Measurements from ENCODE around the gene TESK2.
A peak's percentile ranks its signal among the peaks of the same experiment; 100 is the strongest.
"Not testable (repeated sequence)": the region's sequence is repeated elsewhere in the genome, so short reads cannot be mapped to it uniquely, and the experiment has no call there.

TESK2 gene

GRCh38 chr1:45490626-45491486, at the start of gene TESK2:
Gene TESK2, minus strand, starts transcription at chr1:45491163. Its CDS starts 33,378 bp downstream, at chr1:45457785.
- peak; percentile 99 for DNase-seq

GRCh38 chr1:45536886-45537285, 45.9 kb upstream of the TESK2 start:
- no peak for DNase-seq

GRCh38 chr1:45535988-45536766, 45.2 kb upstream of the TESK2 start:
- DNase-seq = no peak

GRCh38 chr1:45531873-45532272, 40.9 kb upstream of the TESK2 start:
- DNase-seq = no peak

GRCh38 chr1:45530632-45531135, 39.7 kb upstream of the TESK2 start:
- no peak for DNase-seq

GRCh38 chr1:45526135-45526644, 35.2 kb upstream of the TESK2 start:
- peak; percentile 17 for DNase-seq

GRCh38 chr1:45523975-45524374, 33.0 kb upstream of the TESK2 start:
- not testable (repeated sequence) for DNase-seq

- not testable (repeated sequence) for DNase-seq
Measured at GRCh38 chr1:45523516-45523915, 32.6 kb upstream of the TESK2 start.

- peak; percentile 49 for DNase-seq
Measured at GRCh38 chr1:45522324-45523104, 31.6 kb upstream of the TESK2 start.

- DNase-seq = peak; percentile 94
Measured at GRCh38 chr1:45521413-45522323, 30.7 kb upstream of the TESK2 start, which contains the start of gene PRDX1. Gene PRDX1, minus strand, starts transcription at chr1:45521884. Its CDS starts 2,841 bp downstream, at chr1:45519043.

GRCh38 chr1:45519774-45520173, 28.8 kb upstream of the TESK2 start:
- DNase-seq = not testable (repeated sequence)

- no peak for DNase-seq
Measured at GRCh38 chr1:45518910-45519309, 27.9 kb upstream of the TESK2 start.

GRCh38 chr1:45518366-45518765, 27.4 kb upstream of the TESK2 start:
- DNase-seq = not testable (repeated sequence)

GRCh38 chr1:45516465-45516864, 25.5 kb upstream of the TESK2 start:
- DNase-seq = no peak

GRCh38 chr1:45516036-45516435, 25.1 kb upstream of the TESK2 start:
- no peak for DNase-seq

GRCh38 chr1:45513532-45514260, 22.7 kb upstream of the TESK2 start:
- DNase-seq = not testable (repeated sequence)

- DNase-seq = peak; percentile 53
Measured at GRCh38 chr1:45512641-45513054, 21.7 kb upstream of the TESK2 start.

GRCh38 chr1:45510972-45511527, 20.1 kb upstream of the TESK2 start:
- no peak for DNase-seq

- DNase-seq = no peak
Measured at GRCh38 chr1:45510036-45510971, 19.3 kb upstream of the TESK2 start.
